IPS DF 6.9 (cell line): ENCODE data around the gene LYSET.
"Not testable (repeated sequence)": the region's sequence is repeated elsewhere in the genome, so short reads cannot be mapped to it uniquely, and the experiment has no call there.

Experiments used
- DNase-seq: peaks from one replicate; pipeline ENCODE4 v3.0.0-alpha.2; 2013; ENCODE audit warnings: low read depth, low spot score
- H3K27ac ChIP-seq: one replicate; pipeline ENCODE4 v1.5.1; 2013; ENCODE audit warnings: low read length, control low read depth
- H3K27me3 ChIP-seq: 2 replicates; pipeline ENCODE4 v1.6.1; 2013; ENCODE audit warnings: mild to moderate bottlenecking, low read length; ENCODE audit not compliant: control insufficient read depth, insufficient read depth
- H3K36me3 ChIP-seq: 2 replicates; pipeline ENCODE4 v1.6.1; 2013; ENCODE audit warnings: low read length; ENCODE audit not compliant: control insufficient read depth, insufficient read depth
- H3K4me1 ChIP-seq: 2 replicates; pipeline ENCODE4 v1.6.1; 2013; ENCODE audit warnings: low read length; ENCODE audit not compliant: control insufficient read depth, insufficient read depth
- H3K4me3 ChIP-seq: 2 replicates; pipeline ENCODE4 v1.5.1; 2013; ENCODE audit warnings: mild to moderate bottlenecking, low read length
- H3K9me3 ChIP-seq: 2 replicates; pipeline ENCODE4 v1.6.1; 2013; ENCODE audit warnings: low read length, inconsistent platforms; ENCODE audit not compliant: control insufficient read depth, insufficient read depth
- WGBS: extraction: QIAGEN DNeasy Blood & Tissue Kit; methylation state at CpG from one replicate; pipeline ENCODE4 v1.1.7; 2013; ENCODE audit warnings: mixed read lengths, missing lambda C conversion rate; ENCODE audit not compliant: insufficient read length, insufficient coverage; 5-methylcytosine and 5-hydroxymethylcytosine counted together

LYSET gene

DNA sequence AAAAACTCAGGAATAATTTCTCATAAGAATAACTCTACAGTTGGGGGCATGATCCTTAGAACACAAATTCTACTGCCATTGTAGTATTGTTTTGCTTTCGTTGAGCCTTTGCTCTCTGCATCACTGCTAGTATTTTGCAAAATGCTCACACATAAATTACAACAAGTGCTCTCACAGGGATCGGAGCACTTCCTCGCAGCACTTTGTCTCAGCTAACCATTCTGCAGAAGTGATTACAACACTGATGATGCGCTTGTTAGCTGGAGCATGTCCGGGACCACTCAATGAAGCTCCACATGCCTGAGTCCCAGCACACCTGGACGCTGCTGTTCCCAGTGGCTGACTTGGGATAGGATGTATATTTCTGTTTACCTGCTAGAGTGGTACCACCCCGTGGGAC, 32.0 kb upstream of the LYSET start:
- DNase-seq, result no peak
- H3K27me3 ChIP-seq, result no peaks in the 10 kb centered on the region
- H3K4me3 ChIP-seq, result no peak overlapping the region
- no peak overlapping the region for H3K27ac ChIP-seq
- WGBS, result no CpG with 5 or more reads among the region's 7 CpGs
- H3K9me3 ChIP-seq, result no peaks in the 10 kb centered on the region
- H3K36me3 ChIP-seq, result no peaks in the 10 kb centered on the region
- no peaks in the 10 kb centered on the region for H3K4me1 ChIP-seq

DNA sequence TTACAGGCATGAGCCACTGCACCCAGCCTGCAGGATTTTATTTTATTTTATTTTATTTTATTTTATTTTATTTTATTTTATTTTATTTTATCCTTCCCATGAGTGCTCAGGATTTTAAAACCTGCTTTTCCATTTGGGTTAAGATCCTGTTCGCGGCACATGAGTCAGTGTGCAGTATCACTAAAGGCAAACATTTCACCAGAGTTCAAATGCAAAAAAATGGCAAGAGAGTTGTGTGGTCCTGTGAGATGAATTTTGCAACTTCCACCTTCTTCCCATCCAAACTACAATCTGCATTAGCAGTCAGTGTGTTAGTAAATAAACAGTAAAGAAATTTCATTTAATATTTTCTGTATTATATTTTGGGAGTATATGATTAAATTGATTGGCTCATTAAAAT, 29.4 kb upstream of the LYSET start:
- no peak for DNase-seq
- Histone ChIP-seq H3K27ac (no peak overlapping the region), H3K9me3 (no peaks in the 10 kb centered on the region), H3K4me3 (no peak overlapping the region), H3K4me1 (0 out of 2 replicates have a peak, but pooled peaks cover 3% of the 10 kb centered on the region), H3K36me3 (no peaks in the 10 kb centered on the region), H3K27me3 (no peaks in the 10 kb centered on the region)
- WGBS, result no CpG with 5 or more reads among the region's 2 CpGs

DNA sequence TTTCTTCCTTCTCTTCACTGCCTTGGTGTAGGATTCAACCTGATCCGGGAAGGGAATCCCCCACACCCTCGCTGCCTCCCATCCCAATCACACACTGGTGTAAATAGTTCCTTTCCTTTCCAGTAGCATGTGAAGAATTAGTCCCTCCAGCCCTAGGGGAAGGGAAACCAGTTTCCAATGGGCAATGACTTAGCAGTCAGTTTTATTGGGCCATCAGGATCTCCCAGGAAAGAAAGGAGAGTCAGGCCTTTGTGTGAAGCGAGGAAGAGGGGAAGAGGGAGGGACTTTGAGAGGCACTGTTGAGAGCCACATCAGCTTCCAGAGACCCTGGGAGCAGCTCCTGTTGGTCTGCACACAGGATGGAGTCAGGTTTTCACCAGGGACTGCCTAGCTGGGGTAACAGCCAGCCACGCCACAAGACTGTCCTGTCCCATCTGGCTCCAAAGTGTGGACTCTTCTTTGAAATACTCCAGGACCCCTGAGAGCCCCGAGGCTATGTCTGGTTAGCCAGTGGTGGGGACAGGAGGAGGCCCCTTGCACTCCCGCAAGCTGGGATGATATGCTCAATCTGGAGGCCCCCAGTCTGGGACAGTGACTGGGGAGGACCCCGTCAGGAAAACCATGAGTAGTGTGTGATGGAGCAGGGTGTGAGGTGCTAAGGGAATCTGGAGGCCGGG, 28.3 kb upstream of the LYSET start:
- Histone ChIP-seq H3K27me3 (no peaks in the 10 kb centered on the region), H3K9me3 (no peaks in the 10 kb centered on the region), H3K27ac (no peak overlapping the region), H3K36me3 (no peaks in the 10 kb centered on the region), H3K4me1 (0 out of 2 replicates have a peak, but pooled peaks cover 3% of the 10 kb centered on the region), H3K4me3 (no peak overlapping the region)
- WGBS, result no CpG with 5 or more reads among the region's 8 CpGs
- DNase-seq, result no peak

DNA sequence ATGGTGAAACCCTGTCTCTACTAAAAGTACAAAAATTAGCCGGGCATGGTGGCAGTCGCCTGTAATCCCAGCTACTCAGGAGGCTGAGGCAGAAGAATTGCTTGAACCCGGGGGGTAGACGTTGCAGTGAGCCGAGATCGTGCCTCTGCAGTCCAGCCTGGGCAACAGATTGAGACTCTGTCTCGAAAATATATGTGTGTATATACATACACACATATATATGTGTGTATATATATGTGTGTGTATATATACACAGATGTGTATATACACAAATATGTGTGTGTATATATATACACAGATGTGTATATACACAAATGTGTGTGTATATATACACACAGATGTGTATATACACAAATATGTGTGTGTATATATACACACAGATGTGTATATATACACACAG, 26.8 kb upstream of the LYSET start:
- not testable (repeated sequence) for H3K27me3 ChIP-seq, DNase-seq, H3K36me3 ChIP-seq, H3K9me3 ChIP-seq, H3K4me1 ChIP-seq, H3K27ac ChIP-seq, H3K4me3 ChIP-seq
- no CpG with 5 or more reads among the region's 7 CpGs for WGBS

DNA sequence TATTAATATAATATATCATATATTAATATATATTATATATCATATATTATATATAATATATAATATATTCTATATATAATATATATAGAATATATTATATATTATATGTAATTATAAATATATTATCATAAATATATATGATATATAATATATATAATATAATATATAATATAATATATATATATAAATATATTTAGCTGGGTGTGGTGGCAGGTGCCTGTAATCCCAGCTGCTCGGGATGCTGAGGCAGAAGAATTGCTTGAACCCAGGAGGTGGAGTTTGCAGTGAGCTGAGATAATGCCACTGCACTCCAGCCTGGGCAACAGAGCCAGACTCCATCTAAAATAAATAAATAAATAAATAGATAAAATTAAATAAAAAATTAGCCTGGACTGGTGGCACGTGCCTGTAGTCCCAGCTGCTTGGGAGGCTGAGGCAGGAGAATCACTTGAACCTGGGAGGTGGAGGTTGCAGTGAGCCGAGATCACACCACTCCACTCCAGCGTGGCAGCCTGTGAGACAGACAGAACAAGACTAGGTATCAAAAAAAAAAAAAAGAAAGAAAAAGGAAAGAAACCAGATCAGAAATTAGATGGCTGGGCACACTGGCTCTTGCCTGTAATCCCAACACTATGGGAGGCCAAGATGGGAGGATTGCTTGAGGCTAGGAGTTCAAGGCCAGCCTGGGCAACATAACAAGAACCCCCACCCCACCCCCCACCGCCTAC, 25.3 kb upstream of the LYSET start:
- not testable (repeated sequence) for H3K9me3 ChIP-seq, DNase-seq, H3K4me1 ChIP-seq, H3K27me3 ChIP-seq, H3K36me3 ChIP-seq, H3K4me3 ChIP-seq, H3K27ac ChIP-seq
- no CpG with 5 or more reads among the region's 5 CpGs for WGBS

DNA sequence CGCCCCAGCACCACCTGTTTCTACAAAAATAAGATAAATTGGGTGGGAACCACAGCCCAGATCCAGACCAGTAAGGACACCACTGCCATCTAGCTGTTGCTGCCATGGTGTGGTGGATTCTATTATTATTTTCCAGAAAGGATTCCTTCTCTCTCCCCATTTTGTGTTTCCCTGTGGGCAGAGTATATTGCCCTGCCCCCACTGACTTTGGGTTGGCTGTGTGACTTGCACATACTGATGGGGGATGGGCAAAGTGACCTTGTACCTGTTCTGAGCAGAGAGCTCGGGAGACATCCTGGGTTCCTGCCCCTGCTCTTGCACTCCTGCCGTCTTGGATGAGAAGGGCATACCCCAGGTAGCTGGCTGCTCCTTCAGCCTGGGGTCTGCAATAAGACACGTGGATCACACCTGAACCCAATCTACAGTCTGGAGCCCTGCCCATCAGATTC, 24.7 kb upstream of the LYSET start:
- H3K27ac ChIP-seq, result no peak overlapping the region
- no peaks in the 10 kb centered on the region for H3K36me3 ChIP-seq
- no peak overlapping the region for H3K4me3 ChIP-seq
- DNase-seq, result no peak
- no CpG with 5 or more reads among the region's 4 CpGs for WGBS
- H3K4me1 ChIP-seq, result 0 out of 2 replicates have a peak, but pooled peaks cover 3% of the 10 kb centered on the region
- H3K27me3 ChIP-seq, result no peaks in the 10 kb centered on the region
- H3K9me3 ChIP-seq, result no peaks in the 10 kb centered on the region

DNA sequence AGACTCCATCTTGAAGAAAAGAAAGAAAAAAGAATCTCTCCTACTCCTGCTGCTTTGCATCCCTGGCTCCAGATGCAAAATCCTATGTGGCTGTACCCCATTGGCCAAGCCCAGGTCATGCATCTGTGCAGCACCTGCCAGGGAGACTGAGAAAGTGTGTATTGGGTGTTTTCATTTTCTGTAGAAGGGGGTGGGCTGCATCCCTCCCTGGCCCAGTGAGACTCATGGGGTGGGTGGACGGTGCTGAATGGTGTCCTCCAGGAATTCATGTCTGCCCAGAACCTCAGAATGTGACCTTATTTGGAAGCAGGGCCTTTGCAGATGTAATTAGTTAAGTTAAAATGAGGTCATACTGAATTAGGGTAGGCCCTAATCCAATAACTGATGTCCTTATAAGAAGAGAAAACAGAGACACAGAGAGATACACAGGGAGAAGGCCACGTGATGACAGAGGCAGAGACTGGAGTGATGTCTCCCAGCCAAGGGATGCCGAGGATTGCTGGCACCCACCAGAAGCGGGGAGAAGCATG, 23.6 kb upstream of the LYSET start:
- WGBS, result no CpG with 5 or more reads among the region's 4 CpGs

DNA sequence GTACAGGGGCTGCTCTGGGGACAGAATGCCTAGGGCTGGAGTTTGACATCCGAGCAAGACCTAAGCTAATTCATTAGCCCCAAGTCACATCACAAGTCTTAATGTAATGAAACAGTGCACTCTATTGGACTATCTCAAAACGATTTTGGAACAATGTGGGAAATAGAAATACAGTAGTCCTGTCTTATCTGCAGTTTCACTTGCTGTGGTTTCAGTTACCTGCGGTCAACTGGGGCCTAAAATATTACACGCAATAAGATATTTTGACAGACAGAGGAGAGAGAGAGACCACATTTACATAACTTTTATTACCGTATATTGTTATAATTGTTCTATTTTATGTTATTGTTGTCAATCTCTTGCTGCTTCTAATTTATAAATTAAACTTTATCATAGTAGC, 21.6 kb upstream of the LYSET start:
- H3K4me3 ChIP-seq, result no peak overlapping the region

More for the DNA sequence above, 23.6 kb upstream of the LYSET start:
- DNase-seq, result no peak
- Histone ChIP-seq H3K27ac (no peak overlapping the region), H3K27me3 (no peaks in the 10 kb centered on the region), H3K4me1 (0 out of 2 replicates have a peak, but pooled peaks cover 3% of the 10 kb centered on the region), H3K36me3 (no peaks in the 10 kb centered on the region), H3K4me3 (no peak overlapping the region), H3K9me3 (no peaks in the 10 kb centered on the region)

DNA sequence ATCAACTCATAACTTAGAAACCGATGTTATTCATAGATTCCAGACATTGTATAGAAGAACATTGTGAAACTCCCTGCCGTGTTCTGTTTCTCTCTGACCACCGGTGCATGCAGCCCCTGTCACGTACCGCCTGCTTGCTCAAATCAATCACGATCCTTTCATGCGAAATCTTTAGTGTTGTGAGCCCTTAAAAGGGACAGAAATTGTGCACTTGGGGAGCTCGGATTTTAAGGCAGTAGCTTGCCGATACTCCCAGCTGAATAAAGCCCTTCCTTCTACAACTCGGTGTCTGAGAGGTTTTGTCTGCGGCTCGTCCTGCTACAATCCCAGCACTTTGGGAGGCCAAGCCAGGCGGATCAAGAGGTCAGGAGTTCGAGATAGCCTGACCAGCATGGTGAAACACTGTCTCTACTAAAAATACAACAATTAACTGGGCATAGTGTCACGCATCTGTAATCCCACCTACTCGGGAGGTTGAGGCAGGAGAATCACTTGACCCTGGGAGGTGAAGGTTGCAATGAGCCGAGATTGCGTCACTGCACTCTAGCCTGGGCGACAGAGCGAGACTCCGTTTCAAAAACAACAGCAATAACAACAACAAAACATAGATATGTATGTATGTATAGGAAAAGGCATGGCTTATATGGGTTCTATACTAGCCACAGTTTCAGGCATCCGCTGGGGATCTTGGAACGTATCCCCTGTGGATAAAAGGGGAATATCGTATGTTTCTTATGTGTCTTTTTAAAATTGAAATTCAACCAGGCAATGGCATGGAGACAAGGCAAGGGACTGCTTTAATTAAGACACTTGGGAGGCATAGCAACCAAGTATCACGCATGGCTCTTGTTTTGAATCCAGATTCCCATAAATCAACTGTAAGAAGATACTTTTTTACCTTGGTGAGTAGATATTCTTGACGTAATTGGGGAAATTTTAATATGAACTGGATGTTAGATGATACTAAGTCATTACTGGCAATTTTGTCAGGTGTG, 19.5 kb upstream of the LYSET start:
- not testable (repeated sequence) for H3K4me3 ChIP-seq, H3K4me1 ChIP-seq, H3K27me3 ChIP-seq, H3K27ac ChIP-seq, DNase-seq, H3K9me3 ChIP-seq, H3K36me3 ChIP-seq
- no CpG with 5 or more reads among the region's 26 CpGs for WGBS

More for the DNA sequence above, 21.6 kb upstream of the LYSET start:
- 0 out of 2 replicates have a peak, but pooled peaks cover 3% of the 10 kb centered on the region for H3K4me1 ChIP-seq
- H3K27ac ChIP-seq, result no peak overlapping the region
- no peaks in the 10 kb centered on the region for H3K27me3 ChIP-seq
- H3K9me3 ChIP-seq, result no peaks in the 10 kb centered on the region
- DNase-seq, result no peak
- H3K36me3 ChIP-seq, result no peaks in the 10 kb centered on the region
- no CpG with 5 or more reads among the region's 5 CpGs for WGBS

DNA sequence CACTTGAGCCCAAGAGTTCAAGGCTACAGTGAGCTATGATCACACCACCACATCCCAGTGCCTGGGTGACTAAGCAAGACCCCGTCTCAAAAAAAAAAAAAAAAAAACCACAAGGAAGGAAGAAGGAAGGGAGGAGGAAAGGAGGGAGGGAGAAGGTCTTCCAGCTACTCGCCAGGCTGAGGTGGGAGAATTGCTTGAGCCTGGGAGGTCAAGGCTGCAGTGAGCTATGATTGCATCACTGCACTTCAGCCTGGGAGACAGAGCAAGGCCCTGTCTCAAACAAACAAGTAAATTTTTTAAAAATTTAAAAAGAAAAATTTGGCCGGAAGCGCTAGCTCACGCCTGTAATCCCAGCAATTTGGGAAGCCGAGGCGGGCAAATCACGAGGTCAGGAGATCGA, 16.5 kb upstream of the LYSET start:
- not testable (repeated sequence) for H3K27ac ChIP-seq, H3K36me3 ChIP-seq, DNase-seq, H3K9me3 ChIP-seq, H3K4me1 ChIP-seq, H3K27me3 ChIP-seq, H3K4me3 ChIP-seq
- WGBS, result no CpG with 5 or more reads among the region's 9 CpGs
